Smooth muscle cell (in vitro differentiated cells): ENCODE measurements around the gene C1QTNF12. TPM values are rescaled to one million over a fixed set of nuclear protein-coding genes. Genes with fewer than 3 reads are reported as not detected.
"Not testable (repeated sequence)": the region's sequence is repeated elsewhere in the genome, so short reads cannot be mapped to it uniquely, and the experiment has no call there.

Experiments used
- DNase-seq: peaks from one replicate; lab custom pipeline; 2025; ENCODE audit not compliant: unreplicated experiment; lab: John Stamatoyannopoulos, UW
- H2AFZ ChIP-seq: fragments of 200-600 bp; sonication (generic); 2 replicates; pipeline ENCODE4 v1.6.0; 2016; ENCODE audit warnings: antibody characterized with exemption, low read depth, mild to moderate bottlenecking
- H3F3A ChIP-seq: fragments of 200-600 bp; sonication (generic); 2 replicates; pipeline ENCODE4 v1.6.0; 2017; ENCODE audit warnings: antibody characterized with exemption, low read depth
- H3K27ac ChIP-seq: fragments of 200-600 bp; sonication (generic); 2 replicates; pipeline ENCODE4 v1.5.1; 2016; ENCODE audit warnings: low read depth, mild to moderate bottlenecking
- H3K27me3 ChIP-seq: fragments of 200-600 bp; sonication (generic); 2 replicates; pipeline ENCODE4 v1.6.1; 2016; ENCODE audit warnings: low read depth, mild to moderate bottlenecking
- H3K36me3 ChIP-seq: fragments of 200-600 bp; sonication (generic); 2 replicates; pipeline ENCODE4 v1.5.1; 2016; ENCODE audit warnings: low read depth
- H3K4me1 ChIP-seq: fragments of 200-600 bp; sonication (generic); 2 replicates; pipeline ENCODE4 v1.5.1; 2016; ENCODE audit warnings: low read depth
- H3K4me2 ChIP-seq: fragments of 200-600 bp; sonication (generic); 2 replicates; pipeline ENCODE4 v1.6.0; 2016; ENCODE audit warnings: mild to moderate bottlenecking
- H3K4me3 ChIP-seq: fragments of 200-600 bp; sonication (generic); 2 replicates; pipeline ENCODE4 v1.5.1; 2016; ENCODE audit warnings: mild to moderate bottlenecking
- H3K79me2 ChIP-seq: fragments of 200-600 bp; sonication (generic); 2 replicates; pipeline ENCODE4 v1.6.0; 2016; ENCODE audit warnings: low read depth, mild to moderate bottlenecking
- H3K9ac ChIP-seq: fragments of 200-600 bp; sonication (generic); 2 replicates; pipeline ENCODE4 v1.6.0; 2016; ENCODE audit warnings: low read depth
- H3K9me3 ChIP-seq: fragments of 200-600 bp; sonication (generic); replicated peaks from 2 replicates; pipeline ENCODE4 v1.5.1; 2016; ENCODE audit warnings: low read depth
- H4K20me1 ChIP-seq: fragments of 200-600 bp; sonication (generic); 2 replicates; pipeline ENCODE4 v1.6.0; 2016; ENCODE audit warnings: low read depth
- WGBS: methylation state at CpG from one replicate; pipeline ENCODE4 v1.1.7; 2016; ENCODE audit warnings: low lambda C conversion rate; 5-methylcytosine and 5-hydroxymethylcytosine counted together
- polyA plus RNA-seq: library from polyadenylated mRNA; unstranded; fragments of >200 nt; fragmentation: Nextera tagmentation; extraction: Ambion mirVana; gene quantifications from 2 replicates; pipeline ENCODE4 v1.2.1, GENCODE V29; 2016
- total RNA-seq: library from RNA; depleted of rRNA; stranded (reverse); fragments of >200 nt; gene quantifications from 2 replicates; pipeline ENCODE4 v1.2.3, GENCODE V29; 2014
- TF ChIP-seq, protein P1 (sequence below): fragments of 200-600 bp; sonication (generic); IDR thresholded peaks from 2 replicates; pipeline ENCODE4 v1.5.1; 2017; ENCODE audit warnings: borderline replicate concordance, mild to moderate bottlenecking, antibody characterized with exemption; ENCODE audit not compliant: insufficient read depth, poor library complexity, severe bottlenecking

The C1QTNF12 gene
- total and polyA plus RNA-seq, 2 experiments from 2014 or later, result 1.8 to 5.4 TPM

DNA sequence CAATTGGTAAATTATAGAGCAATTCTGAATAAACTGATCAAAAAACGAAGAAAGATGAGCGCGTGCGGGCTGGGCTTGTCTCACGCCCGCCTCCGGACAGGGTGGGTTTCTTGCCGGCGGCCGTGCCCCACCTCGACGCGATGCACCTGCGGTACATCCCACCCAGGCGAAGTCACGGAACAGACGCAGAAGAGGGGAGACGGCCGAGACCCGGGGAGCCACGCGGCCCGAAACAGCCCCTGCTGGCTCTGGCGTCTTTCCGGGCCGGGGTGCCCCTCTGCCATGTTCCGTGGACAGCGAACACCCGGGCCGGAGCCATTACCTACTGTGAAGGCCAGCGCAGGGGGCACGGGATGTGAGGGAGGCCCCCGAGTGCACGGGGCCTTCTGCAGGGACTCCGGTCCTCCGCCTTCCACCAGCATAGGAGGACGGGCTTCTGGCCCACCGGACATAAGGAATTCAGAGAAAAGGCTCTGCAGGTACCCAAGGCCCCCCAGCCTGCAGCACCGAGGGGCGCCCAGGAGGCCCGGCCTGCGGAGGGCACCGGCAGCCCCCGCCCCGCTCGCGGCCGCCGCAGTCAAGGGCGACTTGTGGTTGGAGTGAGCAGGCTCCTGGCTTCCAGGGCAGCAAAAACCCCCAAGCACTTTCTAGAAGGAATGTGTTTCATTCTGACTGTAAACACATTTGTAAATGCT is 7.6 kb upstream of the C1QTNF12 start:
- Histone ChIP-seq H4K20me1 (peaks cover 51% of the 10 kb centered on the region), H3F3A (no peaks in the 10 kb centered on the region), H3K9me3 (no peaks in the 10 kb centered on the region), H3K4me1 (no peaks in the 10 kb centered on the region), H2AFZ (no peak overlapping the region), H3K9ac (no peak overlapping the region), H3K36me3 (no peaks in the 10 kb centered on the region), H3K4me2 (no peak overlapping the region), H3K27me3 (no peaks in the 10 kb centered on the region), H3K79me2 (no peaks in the 10 kb centered on the region), H3K4me3 (no peak overlapping the region), H3K27ac (no peak overlapping the region)
- TF ChIP-seq, protein P1, sequence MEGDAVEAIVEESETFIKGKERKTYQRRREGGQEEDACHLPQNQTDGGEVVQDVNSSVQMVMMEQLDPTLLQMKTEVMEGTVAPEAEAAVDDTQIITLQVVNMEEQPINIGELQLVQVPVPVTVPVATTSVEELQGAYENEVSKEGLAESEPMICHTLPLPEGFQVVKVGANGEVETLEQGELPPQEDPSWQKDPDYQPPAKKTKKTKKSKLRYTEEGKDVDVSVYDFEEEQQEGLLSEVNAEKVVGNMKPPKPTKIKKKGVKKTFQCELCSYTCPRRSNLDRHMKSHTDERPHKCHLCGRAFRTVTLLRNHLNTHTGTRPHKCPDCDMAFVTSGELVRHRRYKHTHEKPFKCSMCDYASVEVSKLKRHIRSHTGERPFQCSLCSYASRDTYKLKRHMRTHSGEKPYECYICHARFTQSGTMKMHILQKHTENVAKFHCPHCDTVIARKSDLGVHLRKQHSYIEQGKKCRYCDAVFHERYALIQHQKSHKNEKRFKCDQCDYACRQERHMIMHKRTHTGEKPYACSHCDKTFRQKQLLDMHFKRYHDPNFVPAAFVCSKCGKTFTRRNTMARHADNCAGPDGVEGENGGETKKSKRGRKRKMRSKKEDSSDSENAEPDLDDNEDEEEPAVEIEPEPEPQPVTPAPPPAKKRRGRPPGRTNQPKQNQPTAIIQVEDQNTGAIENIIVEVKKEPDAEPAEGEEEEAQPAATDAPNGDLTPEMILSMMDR, result no peak
- no peak for DNase-seq
- WGBS, result 96% methylated on average over 50 of the region's 50 CpGs

GRCh38 chr1:1253314-1253713 is 6.8 kb upstream of the C1QTNF12 start:
- H3K9ac ChIP-seq, result no peak overlapping the region
- WGBS, result 93% methylated on average over 12 of the region's 12 CpGs
- no peaks in the 10 kb centered on the region for H3K27me3 ChIP-seq
- no peak overlapping the region for H2AFZ ChIP-seq
- no peaks in the 10 kb centered on the region for H3K4me1 ChIP-seq
- TF ChIP-seq, protein P1, result no peak
- peaks cover 43% of the 10 kb centered on the region for H4K20me1 ChIP-seq
- no peak overlapping the region for H3K27ac ChIP-seq
- no peak for DNase-seq
- H3K9me3 ChIP-seq, result no peaks in the 10 kb centered on the region
- no peak overlapping the region for H3K4me3 ChIP-seq
- no peak overlapping the region for H3K4me2 ChIP-seq
- no peaks in the 10 kb centered on the region for H3K79me2 ChIP-seq
- H3K36me3 ChIP-seq, result no peaks in the 10 kb centered on the region
- no peaks in the 10 kb centered on the region for H3F3A ChIP-seq

DNA sequence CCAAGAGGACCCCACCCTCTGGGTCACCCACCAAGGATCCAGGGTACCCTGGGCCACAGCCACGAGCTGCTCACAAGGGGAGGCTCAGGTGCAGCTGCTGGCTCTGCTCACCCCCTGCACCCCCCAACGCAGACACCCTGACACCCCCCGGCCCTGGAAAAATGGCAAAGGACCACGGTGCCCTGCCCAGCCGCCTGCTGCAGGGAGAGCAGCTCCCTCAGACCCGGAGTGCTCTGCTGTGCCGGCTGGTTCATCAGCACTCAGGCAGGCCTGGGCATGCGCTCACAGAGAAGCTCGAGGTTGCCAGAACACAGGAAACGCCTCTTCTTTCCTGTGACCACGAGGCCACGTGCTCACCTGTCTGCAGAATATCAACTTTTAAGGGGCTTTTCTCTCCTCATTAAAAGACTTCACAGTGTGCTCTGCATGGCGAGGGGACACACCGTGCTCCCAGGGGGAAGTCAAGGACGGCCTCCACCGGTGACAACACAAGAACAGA is 4.3 kb upstream of the C1QTNF12 start:
- Histone ChIP-seq H3K27ac (no peak overlapping the region), H3K27me3 (no peaks in the 10 kb centered on the region), H3K4me1 (peaks cover 9% of the 10 kb centered on the region), H3K79me2 (no peaks in the 10 kb centered on the region), H3K4me2 (no peak overlapping the region), H4K20me1 (peaks cover 45% of the 10 kb centered on the region), H3K9ac (no peak overlapping the region), H3K36me3 (no peaks in the 10 kb centered on the region), H3K9me3 (no peaks in the 10 kb centered on the region), H3K4me3 (no peak overlapping the region), H2AFZ (no peak overlapping the region), H3F3A (no peaks in the 10 kb centered on the region)
- no peak for DNase-seq
- TF ChIP-seq, protein P1, result no peak
- 77% methylated on average over 16 of the region's 16 CpGs for WGBS

DNA sequence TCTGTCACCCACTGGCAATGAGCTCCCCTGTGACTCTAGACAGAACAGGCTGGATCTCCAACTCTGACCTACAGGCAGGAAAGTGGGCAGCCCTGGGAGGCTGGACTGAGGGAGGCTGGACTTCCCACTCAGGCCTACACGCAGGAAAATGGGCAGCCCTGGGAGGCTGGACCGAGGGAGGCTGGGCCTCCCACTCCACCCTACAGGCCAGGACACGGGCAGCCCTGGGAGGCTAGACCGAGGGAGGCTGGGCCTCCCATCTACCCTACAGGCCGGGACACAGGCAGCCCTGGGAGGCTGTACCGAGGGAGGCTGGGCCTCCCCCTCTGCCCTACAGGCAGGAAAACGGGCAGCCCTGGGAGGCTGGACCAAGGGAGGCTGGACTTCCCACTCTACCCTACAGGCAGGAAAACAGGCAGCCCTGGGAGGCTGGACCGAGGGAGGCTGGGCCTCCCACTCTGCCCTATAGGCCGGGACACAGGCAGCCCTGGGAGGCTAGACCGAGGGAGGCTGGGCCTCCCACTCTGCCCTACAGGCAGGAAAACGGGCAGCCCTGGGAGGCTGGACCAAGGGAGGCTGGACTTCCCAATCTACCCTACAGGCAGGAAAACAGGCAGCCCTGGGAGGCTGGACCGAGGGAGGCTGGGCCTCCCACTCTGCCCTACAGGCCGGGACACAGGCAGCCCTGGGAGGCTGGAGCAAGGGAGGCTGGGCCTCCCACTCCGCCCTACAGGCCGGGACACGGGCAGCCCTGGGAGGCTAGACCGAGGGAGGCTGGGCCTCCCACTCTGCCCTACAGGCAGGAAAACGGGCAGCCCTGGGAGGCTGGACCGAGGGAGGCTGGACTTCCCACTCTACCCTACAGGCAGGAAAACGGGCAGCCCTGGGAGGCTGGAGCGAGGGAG is 1.7 kb upstream of the C1QTNF12 start:
- H3F3A ChIP-seq, H3K27ac ChIP-seq, H3K4me2 ChIP-seq, H3K4me3 ChIP-seq, H3K4me1 ChIP-seq, H3K79me2 ChIP-seq, DNase-seq, H3K27me3 ChIP-seq, H2AFZ ChIP-seq, H3K9me3 ChIP-seq, H3K36me3 ChIP-seq, H3K9ac ChIP-seq: not testable (repeated sequence)
- H4K20me1 ChIP-seq, result peaks cover 26% of the 10 kb centered on the region
- WGBS, result 95% methylated on average over 21 of the region's 21 CpGs
